HG03457 (cell line): ENCODE data around the gene SCGN.
"Not testable (repeated sequence)": the region's sequence is repeated elsewhere in the genome, so short reads cannot be mapped to it uniquely, and the experiment has no call there.

Source experiments
- ATAC-seq: cut with Tn5 transposase; IDR thresholded peaks from one replicate; pipeline ENCODE4 v1.9.1; 2021; ENCODE audit warnings: moderate number of reproducible peaks; ENCODE audit not compliant: unreplicated experiment

SCGN gene

GRCh38 chr6:25717866-25718740, 66.1 kb downstream of the SCGN start:
- no peak for ATAC-seq

DNA sequence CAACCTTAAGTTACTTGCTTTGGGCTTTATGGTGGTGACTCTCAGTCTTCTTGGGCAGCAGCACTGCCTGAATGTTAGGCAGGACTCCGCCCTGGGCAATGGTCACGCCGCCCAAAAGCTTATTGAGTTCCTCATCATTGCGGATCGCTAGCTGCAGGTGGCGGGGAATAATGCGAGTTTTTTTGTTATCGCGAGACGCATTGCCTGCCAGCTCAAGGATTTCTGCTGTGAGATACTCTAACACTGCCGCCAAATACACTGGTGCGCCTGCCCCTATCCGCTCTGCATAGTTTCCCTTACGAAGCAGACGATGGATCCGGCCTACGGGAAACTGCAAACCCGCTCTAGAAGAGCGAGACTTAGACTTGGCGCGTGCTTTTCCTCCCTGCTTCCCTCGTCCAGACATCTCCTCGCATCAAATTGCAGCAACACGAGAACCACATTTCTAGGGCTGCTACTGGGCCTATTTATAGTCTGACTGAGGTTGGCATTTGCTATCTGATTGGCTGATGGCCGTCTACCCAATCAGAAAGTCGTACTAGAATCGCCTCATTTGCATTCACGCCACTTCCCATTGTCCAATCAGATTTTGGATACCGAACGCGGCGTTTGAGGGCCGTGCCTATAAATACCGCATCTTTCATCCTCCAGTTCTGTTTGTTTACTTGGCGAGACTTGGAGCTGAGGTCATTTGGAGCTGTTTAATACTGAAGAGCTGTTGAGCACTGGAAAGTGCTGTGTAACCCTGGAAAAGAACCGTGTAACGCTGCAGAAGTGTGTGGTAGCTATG, 74.3 kb downstream of the SCGN start:
- ATAC-seq, result no peak

DNA sequence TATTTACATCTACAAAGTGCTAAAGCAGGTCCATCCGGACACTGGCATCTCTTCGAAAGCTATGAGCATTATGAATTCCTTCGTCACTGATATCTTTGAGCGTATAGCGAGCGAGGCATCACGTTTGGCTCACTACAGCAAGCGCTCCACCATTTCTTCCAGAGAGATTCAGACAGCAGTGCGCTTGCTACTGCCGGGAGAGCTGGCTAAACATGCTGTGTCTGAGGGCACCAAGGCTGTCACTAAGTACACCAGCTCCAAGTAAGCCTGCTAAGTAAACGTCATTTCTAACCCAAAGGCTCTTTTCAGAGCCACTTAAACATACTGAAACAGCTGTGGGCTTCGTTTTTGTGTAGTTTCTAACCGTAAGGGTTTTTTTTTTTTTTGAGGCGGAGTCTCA, 75.0 kb downstream of the SCGN start:
- ATAC-seq, result no peak

DNA sequence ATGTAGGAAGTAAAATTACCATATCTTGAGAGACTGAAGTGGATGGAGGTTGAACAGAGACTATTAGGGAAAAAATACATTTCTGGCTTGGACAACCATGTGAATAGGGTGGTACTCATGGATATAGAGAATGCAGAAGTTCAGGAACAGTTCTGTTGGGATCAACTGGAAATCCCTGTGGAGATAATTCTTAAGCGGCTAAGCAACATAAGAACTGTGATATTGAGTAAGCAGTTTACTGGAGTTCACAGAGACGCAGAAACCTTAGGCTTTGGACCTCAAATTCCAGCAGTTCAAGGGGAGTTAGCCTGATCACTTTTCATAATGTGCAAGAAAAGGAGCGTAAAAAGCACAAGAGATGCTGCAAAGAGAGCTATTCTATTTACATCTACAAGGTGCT, 78.9 kb downstream of the SCGN start:
- no peak for ATAC-seq

- ATAC-seq, result no peak
Measured at GRCh38 chr6:25731721-25732120, 79.7 kb downstream of the SCGN start.

DNA sequence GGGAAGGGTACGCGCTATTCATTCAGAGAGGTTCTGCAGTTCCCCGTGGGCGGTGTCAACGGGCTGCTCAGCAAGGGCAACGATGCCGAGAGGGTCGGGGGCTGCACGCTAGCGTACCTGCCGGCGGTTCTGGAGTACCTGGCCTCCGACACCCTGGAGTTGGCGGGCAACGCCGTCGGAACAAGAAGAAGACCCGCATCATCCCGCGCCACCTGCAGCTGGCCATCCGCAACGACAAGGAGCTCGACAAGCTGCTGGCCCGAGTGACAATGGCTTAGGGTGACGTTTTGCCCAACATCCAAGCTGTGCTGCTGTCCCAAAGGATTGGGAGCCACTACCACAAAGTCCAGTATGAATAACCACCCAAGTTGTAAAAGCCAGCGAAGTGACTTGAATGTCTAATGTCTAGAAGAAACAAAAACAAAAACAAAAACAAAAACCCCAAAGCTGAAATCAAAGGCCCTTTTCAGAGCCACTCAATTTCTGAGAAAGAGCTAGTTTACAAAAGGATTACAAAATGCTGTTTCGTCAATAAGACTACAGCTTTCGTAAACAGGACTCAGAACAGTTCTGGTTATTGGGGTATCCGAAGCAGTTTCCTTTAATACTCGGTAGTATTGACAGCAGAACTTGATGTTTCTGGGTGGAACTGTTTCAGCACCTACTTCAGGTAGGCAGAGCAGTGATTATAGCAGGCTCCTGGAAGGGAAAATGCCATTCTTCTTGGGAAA, 80.6 kb downstream of the SCGN start:
- no peak for ATAC-seq

GRCh38 chr6:25735261-25735660, 83.2 kb downstream of the SCGN start:
- no peak for ATAC-seq

DNA sequence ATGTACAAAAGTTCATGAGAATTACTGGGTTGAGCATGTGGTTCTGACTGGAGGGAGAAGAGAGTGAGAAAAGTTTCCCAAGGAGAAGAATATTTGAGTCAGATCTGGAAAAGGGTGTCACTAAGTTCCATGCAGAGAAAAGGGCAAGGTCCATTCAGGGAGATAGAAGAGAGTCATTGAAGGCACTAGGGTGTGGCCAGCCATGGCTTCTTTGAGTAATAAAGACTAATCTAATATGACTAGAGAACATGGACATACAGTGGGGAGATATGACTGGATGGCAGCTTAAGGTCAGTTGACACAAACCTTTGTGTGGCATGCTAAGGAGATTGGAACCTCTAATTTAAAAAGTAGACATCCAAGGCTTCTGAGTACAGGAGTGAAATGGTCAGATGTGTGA, 91.9 kb downstream of the SCGN start:
- no peak for ATAC-seq

DNA sequence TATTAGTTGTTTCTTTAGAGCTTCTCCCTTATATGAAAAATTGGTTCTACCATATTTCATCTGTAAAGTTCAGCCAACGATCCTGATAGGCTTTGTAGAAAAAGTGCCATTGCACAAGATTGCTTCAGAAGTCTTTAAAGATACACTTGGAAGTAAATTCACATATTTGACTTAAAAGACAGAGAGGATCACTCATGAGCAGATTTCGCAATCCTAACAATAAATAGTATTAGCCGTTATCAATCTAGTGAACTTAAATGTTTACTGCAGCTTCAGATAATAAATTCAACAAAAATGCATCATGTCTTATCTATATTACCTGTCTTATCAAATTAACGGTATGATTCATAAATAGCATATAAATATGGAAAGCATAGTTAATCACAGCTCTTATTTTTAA, 93.8 kb downstream of the SCGN start:
- no peak for ATAC-seq

- no peak for ATAC-seq
Measured at GRCh38 chr6:25746968-25747367, 95.0 kb downstream of the SCGN start.

DNA sequence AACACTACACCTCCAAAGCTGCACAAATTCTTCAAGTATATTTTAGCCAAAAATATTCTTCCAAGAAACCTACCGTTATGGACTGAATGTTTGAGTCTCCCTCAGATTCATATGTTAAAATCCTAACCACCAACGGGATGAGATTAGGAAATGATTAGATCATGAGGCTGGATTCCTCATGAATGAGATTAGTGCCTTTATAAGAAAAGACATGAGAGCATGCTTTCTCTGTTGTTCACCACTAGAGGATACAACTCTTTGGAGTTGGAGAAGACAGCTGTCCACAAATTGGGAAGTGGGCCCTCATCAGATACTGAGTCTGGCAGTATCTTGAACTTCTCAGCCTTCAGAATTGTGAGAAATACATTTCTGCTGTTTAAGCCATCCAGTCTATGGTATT, 95.5 kb downstream of the SCGN start:
- ATAC-seq, result no peak

DNA sequence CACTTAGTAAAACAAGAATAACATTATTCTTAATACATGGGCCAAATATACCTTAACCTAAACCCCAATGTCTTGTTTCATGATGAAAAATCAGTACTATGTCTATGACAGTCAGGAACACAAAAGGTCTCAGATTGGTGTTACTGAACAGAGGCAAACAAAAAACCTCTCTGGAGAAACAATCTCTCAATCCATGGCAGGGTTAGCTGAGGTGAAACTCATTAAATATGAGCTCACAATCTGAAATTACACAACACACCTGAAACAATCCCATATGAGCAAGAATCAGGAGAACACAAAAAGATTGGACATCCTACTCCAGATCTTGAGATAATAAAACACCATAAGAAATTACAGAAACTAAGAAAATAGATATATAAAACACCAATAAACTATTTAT, 96.0 kb downstream of the SCGN start:
- no peak for ATAC-seq

- not testable (repeated sequence) for ATAC-seq
Measured at GRCh38 chr6:25748601-25749517, 96.8 kb downstream of the SCGN start.

GRCh38 chr6:25749837-25750236, 97.8 kb downstream of the SCGN start:
- no peak for ATAC-seq

DNA sequence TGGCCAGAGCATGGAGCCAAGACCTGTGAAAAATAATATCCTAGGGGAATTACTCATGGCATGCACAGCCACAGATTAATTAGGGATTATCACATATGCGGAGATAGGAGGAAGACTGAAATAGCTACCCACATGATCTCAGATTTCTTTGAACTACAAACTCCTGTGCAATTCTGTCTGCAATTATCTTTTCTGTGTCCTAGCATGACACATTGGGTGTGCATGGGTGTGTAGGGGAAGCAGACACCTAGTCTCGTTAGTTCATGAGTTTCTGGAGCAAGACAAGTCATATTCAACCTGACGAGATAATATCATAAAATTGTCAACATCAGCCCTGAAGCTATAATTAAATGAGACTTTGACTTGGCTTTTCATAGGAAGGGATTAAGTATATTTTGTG, 98.9 kb downstream of the SCGN start:
- ATAC-seq, result no peak
